Renal cortical epithelial cell (primary cell): Measurements from ENCODE around the gene GDF11. TPM values are rescaled to one million over a fixed set of nuclear protein-coding genes. Genes with fewer than 3 reads are reported as not detected.

ENCODE experiments used
- DNase-seq: peaks from one replicate; pipeline ENCODE4 v3.0.0-alpha.2; 2011; ENCODE audit warnings: low read depth
- total RNA-seq: library from RNA; depleted of rRNA; stranded (reverse); fragments of >200 nt; gene quantifications from 2 replicates; pipeline ENCODE4 v1.2.3, GENCODE V29; 2014

GDF11 gene
- total RNA-seq, 1 donor from 2014 or later, result 7.7 TPM

DNA sequence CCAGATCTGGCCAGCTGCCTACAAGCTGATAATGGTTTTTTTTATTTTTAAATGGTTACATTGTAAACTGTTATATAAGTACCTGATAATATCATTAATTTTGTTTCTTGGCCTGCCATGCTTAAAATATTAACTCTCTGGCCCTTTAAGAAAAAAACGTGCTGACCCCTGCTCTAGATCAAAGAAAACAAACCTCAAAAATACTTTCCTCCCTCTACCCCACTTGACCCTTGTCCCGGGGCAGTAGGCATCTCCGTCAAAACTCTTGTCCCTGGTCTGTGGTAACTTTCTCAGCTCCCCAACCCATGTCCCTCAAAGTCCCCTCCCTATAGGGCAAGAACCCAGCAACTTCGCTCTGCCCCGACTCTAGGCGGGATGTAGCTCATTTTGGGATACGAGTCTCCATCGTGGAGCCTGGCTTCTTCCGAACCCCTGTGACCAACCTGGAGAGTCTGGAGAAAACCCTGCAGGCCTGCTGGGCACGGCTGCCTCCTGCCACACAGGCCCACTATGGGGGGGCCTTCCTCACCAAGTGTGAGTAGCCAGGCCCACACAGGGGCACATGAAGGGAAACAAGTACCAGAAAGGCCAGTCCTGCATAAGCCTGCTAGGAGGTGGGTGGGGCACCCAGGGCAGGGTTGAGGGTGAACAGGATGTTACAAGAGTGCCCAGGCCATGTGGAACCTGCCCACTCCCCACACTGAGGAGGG is 19.3 kb upstream of the GDF11 start:
- no peak for DNase-seq

DNA sequence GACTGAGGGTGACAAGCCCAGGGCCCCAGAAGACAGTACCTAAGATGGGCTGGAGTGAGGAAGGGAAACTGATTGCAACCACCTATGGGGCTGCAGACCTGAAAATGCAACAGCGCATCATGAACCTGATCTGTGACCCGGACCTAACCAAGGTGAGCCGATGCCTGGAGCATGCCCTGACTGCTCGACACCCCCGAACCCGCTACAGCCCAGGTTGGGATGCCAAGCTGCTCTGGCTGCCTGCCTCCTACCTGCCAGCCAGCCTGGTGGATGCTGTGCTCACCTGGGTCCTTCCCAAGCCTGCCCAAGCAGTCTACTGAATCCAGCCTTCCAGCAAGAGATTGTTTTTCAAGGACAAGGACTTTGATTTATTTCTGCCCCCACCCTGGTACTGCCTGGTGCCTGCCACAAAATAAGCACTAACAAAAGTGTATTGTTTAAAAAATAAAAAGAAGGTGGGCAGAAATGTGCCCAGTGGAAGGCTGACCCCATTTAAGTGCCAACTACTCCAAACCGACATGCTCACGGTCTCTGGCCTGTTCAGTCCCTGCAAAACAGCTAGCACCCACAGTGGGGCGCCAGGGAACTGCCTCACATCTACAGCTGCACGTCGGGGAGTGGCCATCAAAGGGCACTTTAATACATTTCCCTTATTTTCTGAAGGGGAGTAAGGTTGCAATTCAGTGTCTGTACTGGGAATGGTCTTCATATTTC is 18.5 kb upstream of the GDF11 start:
- peak; percentile 55 for DNase-seq

DNA sequence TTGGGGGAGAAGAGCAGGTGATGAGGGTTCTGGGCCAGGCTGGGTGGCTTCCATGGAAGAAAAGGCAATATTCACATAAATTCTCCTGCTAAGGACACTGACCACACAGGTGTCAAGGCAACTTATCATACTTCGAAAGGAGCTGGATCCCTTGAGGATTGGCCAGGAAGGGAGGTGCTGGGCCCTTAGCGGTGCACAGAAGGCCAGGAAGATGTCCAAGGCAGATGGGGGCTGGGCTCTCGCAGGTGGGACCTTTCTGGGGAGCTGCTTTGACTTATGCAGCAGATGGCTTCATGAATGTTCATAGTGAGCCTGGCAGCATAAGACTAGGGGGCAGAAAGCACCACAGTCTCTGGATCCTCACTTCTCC is 18.0 kb upstream of the GDF11 start:
- DNase-seq, result no peak

DNA sequence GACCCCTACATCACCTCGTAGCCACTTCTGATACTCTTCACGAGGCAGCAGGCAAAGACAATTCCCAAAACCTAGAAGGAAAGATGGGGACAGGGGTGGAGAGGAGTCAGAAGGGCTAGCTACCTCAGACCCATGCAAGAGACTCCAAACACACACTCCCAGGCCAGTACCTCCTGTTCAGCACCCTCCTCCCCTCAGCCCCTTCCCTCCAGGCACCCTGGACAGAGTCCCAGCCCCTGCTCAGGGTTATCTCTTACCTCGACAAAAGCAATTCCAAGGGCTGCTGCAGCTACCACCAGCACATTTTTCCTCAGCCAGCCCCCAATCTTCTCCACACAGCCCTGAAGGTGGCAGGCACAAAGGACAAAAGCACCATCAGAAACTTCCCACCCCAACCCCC is 17.4 kb upstream of the GDF11 start:
- no peak for DNase-seq

DNA sequence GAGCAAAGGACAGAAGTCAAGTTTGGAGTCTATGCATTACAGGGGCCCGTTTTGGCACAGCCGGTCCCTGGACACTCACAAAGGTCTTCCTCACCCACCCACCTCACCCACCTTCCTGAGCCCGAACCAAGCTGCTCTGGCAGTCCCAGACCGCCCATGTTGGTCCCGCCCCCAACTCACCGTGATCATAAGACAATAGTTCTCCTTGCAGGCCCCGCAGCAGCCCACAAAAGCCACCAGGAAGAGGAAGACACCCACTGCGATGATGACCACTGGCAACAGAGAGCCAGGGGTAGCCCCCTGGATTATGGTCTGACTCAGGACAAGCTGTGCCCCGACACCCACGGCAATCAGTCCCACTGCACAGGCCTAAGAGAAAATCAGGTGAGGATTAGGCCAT is 16.0 kb upstream of the GDF11 start:
- DNase-seq, result no peak

DNA sequence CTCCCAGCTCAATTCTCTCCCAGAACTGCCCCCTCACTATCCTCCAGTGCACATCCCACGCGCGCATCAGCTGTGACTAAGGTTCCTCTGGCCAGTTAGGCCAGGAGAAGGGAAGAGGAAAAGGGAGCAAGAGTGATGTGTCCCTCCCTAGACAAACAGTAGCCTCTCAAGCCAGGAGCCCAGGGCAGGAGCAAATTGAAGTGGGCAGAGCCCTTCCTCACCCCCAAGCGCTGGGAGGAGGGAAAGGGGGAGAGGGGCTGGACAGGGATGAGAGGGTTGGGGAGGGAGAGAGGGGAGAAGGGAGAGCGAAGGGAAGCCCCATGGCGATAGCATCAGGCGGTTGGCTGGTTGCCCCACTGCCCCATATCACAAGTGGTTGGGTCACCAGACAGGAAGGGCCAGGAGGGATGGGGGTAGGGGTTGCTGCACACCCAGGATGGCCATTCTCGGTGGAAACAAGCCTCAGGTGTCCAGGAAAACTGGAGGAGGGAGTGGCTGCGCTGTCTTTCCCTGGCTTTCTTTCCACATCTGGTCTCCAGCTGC is 15.2 kb upstream of the GDF11 start:
- peak; percentile 29 for DNase-seq

DNA sequence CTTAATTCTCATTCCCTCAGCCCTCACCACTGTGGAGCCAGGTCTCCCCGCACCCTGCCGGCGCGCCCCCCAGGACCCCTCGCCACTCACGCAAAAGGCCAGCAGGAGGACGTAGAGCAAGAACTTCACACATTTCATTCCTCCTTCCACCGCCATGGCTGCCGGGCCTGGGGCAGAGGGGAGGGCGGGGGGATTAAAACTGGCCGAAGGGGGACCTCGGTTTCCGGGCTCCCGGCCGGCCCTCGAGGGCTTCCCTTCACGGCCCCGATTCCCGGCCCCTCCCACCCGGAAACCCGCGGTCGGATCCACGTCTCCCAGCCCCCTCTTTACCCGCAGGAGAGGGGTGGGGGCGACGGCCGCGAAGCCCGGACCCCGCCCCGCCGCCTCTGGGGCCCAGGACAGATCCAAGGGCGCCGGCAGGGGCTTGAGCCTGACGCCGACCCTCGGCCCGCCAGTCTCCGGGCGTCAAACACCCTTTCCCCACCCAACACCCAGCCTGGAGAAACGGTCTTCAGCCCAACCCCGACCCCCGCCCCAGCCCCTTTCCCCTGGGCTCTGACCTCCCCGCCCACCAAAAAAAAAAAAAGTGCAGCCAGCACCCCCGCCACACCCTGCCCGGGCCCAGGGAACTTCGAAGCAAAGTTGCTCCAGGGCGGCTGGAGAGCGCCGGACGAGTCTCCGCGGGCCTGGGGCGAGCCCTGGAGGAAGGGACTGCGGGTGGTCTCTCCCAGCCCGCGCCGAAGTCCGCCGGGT is 14.6 kb upstream of the GDF11 start:
- no peak for DNase-seq

DNA sequence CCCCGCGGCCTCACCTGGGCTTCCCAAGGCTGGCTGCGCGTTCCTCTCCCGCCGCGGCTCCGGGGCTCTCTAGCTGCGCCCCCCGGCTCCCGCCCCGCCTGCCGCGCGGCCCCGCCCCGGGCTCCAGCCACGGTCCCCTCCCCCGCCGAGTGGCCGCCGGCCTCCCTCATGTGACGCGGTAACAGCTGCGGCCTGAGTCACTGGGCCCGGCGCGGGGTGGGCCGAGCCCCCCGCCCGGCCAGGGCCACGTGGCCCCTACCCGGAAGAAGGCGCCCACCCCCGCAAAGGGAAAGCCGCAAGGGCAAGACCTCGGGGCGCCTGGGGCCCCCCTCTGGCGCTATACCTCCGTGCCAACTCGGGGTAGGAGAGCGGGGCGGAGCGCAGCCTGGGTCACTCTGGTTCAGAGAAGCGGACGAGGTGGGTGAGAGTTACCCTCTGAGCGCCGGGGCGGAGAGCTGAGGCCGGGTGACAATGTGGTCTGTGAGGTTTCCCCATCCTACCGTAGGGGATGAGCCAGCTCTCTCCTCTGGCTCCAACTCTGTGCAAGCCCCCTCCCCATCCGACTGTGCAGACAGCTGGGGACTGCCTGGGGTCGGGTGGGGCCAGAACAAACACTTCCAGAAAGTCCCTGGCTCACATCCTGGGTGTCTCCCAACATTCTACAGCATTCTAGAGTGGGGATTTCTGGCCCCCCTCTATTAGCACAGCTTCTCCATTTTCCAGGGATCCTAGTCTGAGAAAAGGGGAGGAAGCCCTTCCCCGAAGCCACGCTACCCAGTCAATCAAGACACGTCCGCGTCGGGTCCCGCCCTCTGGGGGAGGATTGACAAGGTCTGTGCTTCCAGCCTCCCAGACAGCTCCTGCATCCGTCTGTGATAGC is 13.7 kb upstream of the GDF11 start, which contains the start of gene CD63:
Gene CD63, minus strand, starts transcription at position 71 of the 880 bp plus-strand sequence. CDS start 668 bp downstream, outside the sequence.
- DNase-seq, result peak; percentile 89

DNA sequence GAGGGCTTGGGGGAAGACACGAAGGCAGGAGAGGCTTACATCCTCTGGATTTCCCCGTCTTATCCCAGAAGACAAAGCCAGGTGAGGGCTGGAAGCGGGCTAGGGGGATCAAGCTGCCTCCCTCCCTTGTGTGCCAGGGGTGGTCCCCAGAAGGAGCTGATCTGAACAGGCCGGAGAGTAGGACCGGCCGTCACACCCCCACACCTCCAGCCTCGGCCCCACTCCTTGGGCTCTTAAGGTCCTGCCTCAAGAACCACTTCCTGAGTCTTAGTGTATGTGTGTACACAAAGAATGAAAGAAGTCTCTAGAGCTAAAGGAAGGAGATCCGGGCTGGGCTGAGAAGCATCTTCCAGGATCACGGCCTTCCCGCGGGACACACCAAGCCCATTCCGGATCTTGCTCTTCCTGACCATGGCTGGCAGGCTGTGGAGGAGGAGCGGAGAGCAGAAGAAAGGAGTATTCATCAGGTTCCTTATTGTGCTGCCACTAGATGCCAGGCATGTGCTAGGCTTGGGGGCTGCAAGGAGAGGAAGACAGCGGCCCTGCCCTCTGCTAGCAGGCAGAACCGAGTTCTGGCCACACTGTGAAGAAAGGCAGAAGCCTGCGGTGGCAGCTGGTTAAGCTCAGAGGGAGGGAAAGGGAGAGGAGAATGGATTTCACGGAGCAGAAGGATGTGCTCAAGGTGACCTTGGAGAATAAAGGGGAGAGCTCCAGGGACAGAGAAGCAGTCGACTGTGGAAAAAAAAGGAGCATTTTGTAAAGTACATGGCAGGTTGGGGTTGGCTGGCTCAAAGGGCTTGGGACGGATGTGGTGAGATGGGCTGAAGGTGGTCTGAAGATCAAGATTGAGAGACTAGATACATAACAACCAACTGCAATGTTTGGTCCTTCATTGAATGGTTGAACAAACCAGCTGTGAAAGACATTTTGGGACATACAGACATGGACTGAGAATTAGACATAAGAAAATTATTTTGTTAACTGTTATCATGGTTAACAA is 12.8 kb upstream of the GDF11 start:
- DNase-seq, result peak; percentile 60

DNA sequence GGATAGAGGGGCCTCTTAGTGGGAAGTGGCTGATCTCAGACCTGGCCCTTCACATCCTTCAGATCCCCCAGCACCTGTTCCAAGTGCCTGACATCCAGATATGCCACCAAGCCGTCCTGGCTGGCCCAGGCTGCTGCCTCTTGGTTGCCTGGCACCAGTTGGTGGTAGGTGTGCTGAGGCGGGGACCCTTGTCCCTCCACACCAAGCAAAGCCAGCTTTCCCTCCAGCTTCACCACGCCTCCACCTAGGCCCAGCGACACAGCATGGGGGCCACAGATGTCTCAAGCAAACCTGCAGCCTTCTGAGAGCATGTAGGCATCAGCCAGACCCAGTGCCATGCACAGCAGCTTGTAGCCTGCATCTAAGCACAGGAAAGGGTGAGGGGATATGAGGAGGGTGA is 10.6 kb upstream of the GDF11 start:
- DNase-seq, result no peak

DNA sequence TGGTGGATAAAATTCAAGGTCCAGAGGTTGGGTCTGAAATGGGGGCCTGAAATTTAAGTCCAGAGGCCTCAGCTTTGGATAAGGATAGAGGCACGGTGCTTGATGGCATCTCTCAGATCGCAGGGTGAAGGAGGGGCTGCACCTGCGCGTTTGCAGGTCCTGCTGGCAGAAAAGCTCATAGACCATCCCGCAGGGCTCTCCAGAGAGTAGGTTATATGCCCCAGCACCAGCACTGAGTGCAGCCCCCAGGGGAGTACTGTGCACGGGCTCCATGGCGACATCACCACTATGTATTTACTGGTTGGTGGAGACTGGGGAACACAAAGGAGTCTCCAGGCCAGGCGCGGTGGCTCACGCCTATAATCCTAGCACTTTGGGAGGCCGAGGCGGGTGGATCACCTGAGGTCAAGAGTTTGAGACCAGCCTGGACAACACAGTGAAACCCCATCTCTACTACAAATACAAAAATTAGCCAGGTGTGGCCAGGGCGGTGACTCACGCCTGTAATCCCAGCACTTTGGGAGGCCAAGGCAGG is 9.8 kb upstream of the GDF11 start:
- no peak for DNase-seq

DNA sequence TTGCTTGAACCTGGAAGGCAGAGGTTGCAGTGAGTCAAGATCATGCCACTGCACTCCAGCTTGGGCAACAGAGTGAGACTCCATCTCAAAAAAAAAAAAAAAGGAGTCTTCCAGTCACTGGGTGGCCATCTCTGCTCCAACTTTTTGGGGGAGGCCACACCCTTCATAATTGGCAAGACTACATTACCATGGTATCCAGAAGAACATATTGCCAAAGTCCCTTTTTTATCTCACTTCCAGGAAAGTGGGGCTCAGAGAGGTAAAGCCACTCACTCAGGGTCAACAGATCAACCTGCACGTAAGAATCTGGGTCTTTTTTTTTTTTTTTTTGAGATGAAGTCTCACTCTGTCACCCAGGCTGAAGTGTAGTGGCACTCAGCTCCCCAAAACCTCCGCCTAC is 9.1 kb upstream of the GDF11 start:
- no peak for DNase-seq

DNA sequence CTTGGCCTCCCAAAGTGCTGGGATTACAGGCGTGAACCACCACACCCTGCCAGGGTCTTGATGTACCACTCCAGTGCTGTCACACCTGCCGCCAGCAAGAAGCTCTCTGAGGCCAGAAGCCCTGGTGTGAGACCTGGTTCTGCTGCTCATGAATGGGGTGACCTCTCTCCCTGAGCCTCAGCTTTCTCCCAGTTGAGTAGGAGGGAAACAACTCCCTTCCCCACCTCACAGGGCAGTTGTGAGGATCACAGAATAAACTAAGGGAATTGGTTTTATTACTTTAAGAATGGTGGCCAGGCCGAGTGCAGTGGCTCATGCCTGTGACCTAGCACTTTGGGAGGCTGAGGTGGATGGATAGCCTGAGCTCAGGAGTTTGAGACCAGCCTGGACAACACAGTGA is 8.3 kb upstream of the GDF11 start:
- DNase-seq, result no peak

DNA sequence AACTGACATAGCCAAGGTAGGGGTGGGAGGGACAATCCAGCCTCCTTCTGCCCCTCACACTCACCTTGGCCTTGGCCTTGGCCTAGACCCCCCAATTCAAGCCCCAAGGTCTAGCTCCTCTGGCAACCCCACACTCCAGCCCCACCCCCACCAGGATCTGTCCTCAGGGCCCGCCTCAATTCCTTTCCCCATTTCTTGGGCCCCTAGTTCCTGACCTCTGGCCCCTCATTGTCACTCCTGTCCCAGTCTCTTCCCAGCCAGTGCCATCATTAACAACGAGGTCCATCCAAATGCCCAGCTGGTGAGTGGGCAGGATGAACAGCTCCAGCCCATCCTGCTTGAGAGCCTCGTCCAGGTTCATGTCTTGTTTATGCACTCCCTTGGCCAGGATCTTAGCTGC is 6.8 kb upstream of the GDF11 start:
- DNase-seq, result no peak

DNA sequence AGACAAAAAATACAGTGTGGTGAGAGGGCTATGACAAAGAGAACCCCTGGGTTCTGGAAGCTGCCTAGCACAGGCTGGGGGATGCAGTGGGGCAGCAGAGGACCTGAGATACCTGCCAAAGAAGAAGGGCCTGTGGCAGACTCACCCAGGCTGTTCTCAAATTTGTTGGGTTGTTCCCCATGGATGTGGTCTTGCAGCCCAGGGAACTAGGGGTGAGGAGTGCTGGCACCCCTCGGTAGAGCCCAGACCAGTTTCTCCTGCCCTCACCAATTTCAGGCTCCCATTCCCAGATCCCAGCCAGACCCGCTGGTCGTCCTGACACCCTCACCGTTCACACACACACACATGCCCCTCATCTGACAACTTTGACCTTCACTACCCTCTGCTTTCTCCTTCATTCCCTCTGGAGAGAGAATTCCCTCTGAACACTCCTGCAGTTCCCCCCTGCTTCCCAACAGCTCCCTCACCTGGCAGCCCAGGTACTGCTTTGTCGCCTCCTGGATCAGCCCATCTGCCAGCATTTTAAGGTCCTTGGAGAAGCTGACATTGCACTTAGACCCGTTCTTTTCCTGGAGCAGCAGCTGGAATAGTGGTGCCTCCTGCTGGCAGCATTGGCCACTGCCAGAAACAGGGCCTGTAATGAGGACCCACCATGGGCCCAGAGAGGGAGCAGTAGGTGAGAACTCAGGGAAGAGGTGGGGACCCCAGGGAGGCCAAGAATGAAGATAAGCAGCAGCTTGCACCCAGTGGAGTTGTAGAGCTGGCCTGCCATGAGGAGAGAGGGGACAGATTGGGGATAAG is 5.9 kb upstream of the GDF11 start:
- DNase-seq, result peak; percentile 80

DNA sequence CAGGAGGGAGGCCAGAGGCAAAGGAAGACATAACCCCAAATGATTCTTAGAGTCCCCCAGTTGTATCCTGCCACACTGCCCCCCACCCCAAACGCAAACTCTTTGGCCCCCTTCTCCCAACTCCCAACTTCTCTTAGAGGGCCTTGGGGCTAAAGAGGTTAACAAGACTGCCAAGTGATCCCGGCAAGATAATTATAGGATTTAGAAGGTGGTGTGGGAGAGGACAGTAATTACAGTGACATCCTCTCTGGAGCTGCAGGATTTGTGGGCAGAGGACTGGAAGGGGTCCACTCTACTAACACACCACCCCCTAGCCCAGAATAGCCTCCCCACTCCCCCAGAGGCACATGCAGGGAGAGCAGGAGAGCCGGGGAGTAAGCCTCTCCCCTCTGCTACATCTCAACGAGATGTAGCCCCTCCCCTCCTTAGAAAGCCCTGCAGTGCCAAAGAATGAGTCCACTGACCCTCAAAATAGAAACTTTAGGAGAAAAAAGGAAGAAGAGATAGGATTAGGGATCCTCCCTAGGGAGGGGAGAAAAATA is 5.3 kb upstream of the GDF11 start:
- DNase-seq, result no peak

DNA sequence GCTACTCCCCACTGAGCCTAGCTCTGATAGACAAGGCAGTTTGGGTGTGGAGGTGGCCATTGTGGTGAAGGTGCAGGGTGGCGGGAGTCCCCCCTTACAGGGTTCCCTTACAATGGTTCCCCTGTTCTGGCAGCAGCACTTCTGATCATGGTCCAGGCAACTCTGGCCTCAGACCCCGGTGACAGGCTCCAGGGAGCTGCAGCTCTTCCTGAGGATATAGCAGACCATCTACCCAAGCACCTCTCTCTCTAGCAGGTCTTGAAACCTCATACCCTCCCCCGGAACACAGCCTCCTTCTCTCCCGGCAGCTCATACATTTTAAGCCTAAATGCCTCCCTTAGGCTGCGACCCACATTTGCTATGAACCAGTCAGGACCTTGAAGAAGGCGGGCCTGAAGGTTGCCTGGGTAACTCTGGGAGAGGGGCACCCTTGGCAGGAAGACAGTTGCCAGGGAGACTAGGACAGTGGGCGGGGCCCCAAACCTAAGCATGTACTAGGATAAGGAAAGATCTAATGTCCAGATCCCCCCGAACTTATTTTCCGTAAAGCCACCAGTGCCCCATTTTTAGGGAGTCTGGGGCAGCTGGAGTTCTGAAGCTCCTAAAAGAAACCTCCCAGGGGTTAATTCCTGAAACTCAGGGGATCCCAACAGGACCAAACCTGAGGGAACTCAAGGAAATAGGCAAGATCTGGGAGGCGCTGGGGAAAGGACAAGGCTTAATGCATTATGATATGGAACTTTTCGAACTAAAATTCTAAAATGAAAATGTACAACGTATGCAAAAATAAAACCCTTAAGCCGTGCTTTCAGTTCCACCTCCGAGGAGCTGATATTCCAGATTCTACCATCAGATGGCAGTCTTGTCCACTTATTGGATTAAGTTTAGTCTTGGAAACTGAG is 4.5 kb upstream of the GDF11 start:
- peak; percentile 80 for DNase-seq

DNA sequence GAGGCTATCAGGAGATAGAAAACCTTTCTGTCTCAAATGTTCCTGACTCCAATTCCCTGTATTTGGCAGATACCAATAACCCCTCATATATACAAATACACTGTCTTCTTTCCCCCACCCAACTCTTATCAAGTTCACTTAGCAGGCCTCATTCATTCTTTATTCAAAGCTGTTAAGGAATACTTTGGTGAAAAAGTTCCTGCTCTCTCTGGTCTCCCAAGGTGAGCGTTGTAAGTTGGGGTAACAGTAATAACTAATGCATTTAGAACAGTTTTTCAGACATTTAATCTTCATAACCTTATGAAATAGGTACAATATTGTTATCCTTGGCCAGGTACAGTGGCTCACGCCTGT is 3.9 kb upstream of the GDF11 start:
- DNase-seq, result no peak
